PC-3 (cell line): Measurements from ENCODE around the gene TMPRSS7. TPM values are rescaled to one million over a fixed set of nuclear protein-coding genes. Genes with fewer than 3 reads are reported as not detected.

Source experiments
- ATAC-seq: fragments of 200-7000 bp; cut with Tn5 transposase; 2 replicates; pipeline ENCODE4 v1.9.1; 2020; ENCODE audit warnings: mild to moderate bottlenecking, moderate library complexity
- BruUV-seq: library from RNA; stranded (reverse); fragments of 400-500 nt; replicated peaks from 2 replicates; lab custom pipeline; 2021; lab: Mats Ljungman, UMichigan
- CTCF ChIA-PET: fragments of 300-600 bp; sonication (Branson Sonifier 250); formaldehyde crosslinking; loops from one replicate; lab custom pipeline; 2022; ENCODE audit warnings: antibody characterized with exemption; lab: Charles Lee
- POLR2A ChIA-PET: fragments of 300-600 bp; sonication (Branson Sonifier 250); formaldehyde crosslinking; loops from one replicate; lab custom pipeline; 2022; ENCODE audit warnings: antibody characterized with exemption; ENCODE audit not compliant: unreplicated experiment; lab: Charles Lee
- DNase-seq: peaks from one replicate; pipeline ENCODE4 v3.0.0-alpha.2; 2015
- H2AFZ ChIP-seq: fragments of 300-600 bp; sonication (generic); 2 replicates; pipeline ENCODE4 v1.6.0; 2016; ENCODE audit warnings: antibody characterized with exemption, low read length
- H3F3A ChIP-seq: fragments of 300-600 bp; sonication (generic); one replicate; pipeline ENCODE4 v1.6.0; 2017; ENCODE audit warnings: antibody characterized with exemption, low read length, control low read depth, mild to moderate bottlenecking; ENCODE audit not compliant: unreplicated experiment
- H3K27ac ChIP-seq: fragments of 300-600 bp; sonication (generic); 2 replicates; pipeline ENCODE4 v1.5.1; 2016; ENCODE audit warnings: mild to moderate bottlenecking, low read length
- H3K27me3 ChIP-seq: fragments of 300-600 bp; sonication (generic); 2 replicates; pipeline ENCODE4 v1.6.1; 2016; ENCODE audit warnings: low read length, mixed read lengths
- H3K36me3 ChIP-seq: fragments of 300-600 bp; sonication (generic); 2 replicates; pipeline ENCODE4 v1.6.1; 2016; ENCODE audit warnings: low read depth, mixed run types, low read length, mixed read lengths
- H3K4me1 ChIP-seq: fragments of 300-600 bp; sonication (generic); 2 replicates; pipeline ENCODE4 v1.5.1; 2016; ENCODE audit warnings: low read length; ENCODE audit not compliant: insufficient read depth
- H3K4me2 ChIP-seq: fragments of 300-600 bp; sonication (generic); 2 replicates; pipeline ENCODE4 v1.6.0; 2016; ENCODE audit warnings: low read length
- H3K4me3 ChIP-seq: fragments of 300-600 bp; sonication (generic); 2 replicates; pipeline ENCODE4 v1.5.1; 2016; ENCODE audit warnings: mild to moderate bottlenecking, low read length, mixed read lengths
- H3K79me2 ChIP-seq: fragments of 300-600 bp; sonication (generic); 2 replicates; pipeline ENCODE4 v1.6.1; 2017; ENCODE audit warnings: low read length, mixed read lengths
- H3K9ac ChIP-seq: fragments of 300-600 bp; sonication (generic); 2 replicates; pipeline ENCODE4 v1.6.0; 2016; ENCODE audit warnings: mild to moderate bottlenecking, low read length
- H3K9me2 ChIP-seq: fragments of 300-600 bp; sonication (generic); replicated peaks from 2 replicates; pipeline ENCODE4 v1.6.1; 2016; ENCODE audit warnings: mixed run types, low read length, mixed read lengths
- H3K9me3 ChIP-seq: fragments of 300-600 bp; sonication (generic); 2 replicates; pipeline ENCODE4 v1.6.1; 2016; ENCODE audit warnings: low read length, mixed read lengths
- H4K20me1 ChIP-seq: fragments of 300-600 bp; sonication (generic); 2 replicates; pipeline ENCODE4 v1.6.1; 2016; ENCODE audit warnings: low read length, mixed read lengths
- CTCF ChIP-seq: fragments of 300-600 bp; sonication (generic); conservative IDR thresholded peaks from 2 replicates; pipeline ENCODE4 v1.5.1; 2017; ENCODE audit warnings: antibody characterized with exemption, low read depth, mild to moderate bottlenecking, low read length
- EZH2 ChIP-seq: fragments of 300-600 bp; sonication (generic); IDR thresholded peaks from one replicate; pipeline ENCODE4 v1.6.1; 2017; ENCODE audit warnings: antibody characterized with exemption, mild to moderate bottlenecking, low read length; ENCODE audit not compliant: unreplicated experiment
- EZH2phosphoT487 ChIP-seq: fragments of 300-600 bp; sonication (generic); IDR thresholded peaks from 2 replicates; pipeline ENCODE4 v1.6.1; 2018; ENCODE audit warnings: mild to moderate bottlenecking, antibody characterized with exemption, low read length, borderline replicate concordance
- intact Hi-C: fragments of 100-400 bp; cut with micrococcal nuclease; formaldehyde crosslinking; loops from 2 replicates; pipeline ENCODE4 v1.9.0; 2023
- total RNA-seq: library from RNA; depleted of rRNA; stranded (reverse); fragments of >200 nt; gene quantifications from 2 replicates; pipeline ENCODE4 v1.2.3, GENCODE V29; 2014

TMPRSS7 gene
- total RNA-seq, 1 experiment from 2014 or later = 0.33 TPM

GRCh38 chr3:112086076-112086854 is 51.7 kb downstream of the TMPRSS7 start, which contains the start of gene C3orf52:
C3orf52 (plus strand) TSS chr3:112086389; CDS start chr3:112086408, 19 bp downstream.
- Histone ChIP-seq H4K20me1 (peaks cover 36% of the 10 kb centered on the region), H3K4me3 (peak within 1 kb of the TSS; percentile 94), H3K4me1 (peaks cover 44% of the 10 kb centered on the region), H3K27ac (peak within 1 kb of the TSS; percentile 93), H3K9ac (peak within 1 kb of the TSS; percentile 96), H3K4me2 (peak within 1 kb of the TSS; percentile 88), H2AFZ (peak within 1 kb of the TSS; percentile 97), H3K9me2 (no peaks in the 10 kb centered on the region), H3F3A (no peaks in the 10 kb centered on the region), H3K9me3 (no peaks in the 10 kb centered on the region), H3K36me3 (no peaks in the 10 kb centered on the region), H3K79me2 (peaks cover 46% of the 10 kb centered on the region), H3K27me3 (no peaks in the 10 kb centered on the region)
- CTCF ChIA-PET = interaction anchor here (0.7 to 0.9 kb wide), 2 partner anchors 25 to 97 kb away, joined by 3 read pairs; no protein-coding TSS in a partner anchor
- peak; percentile 88 for ATAC-seq
- BruUV-seq = TSS peak; percentile 41
- intact Hi-C loops = loop anchor here (1.0 to 5.0 kb wide), 3 partner anchors 11 to 99 kb away; no protein-coding TSS in a partner anchor
- peak; percentile 91 for DNase-seq
- TF ChIP-seq CTCF (no peak; the same call in 1 of the 2 replicates), EZH2 (no peak), EZH2phosphoT487 (no peak)
- POLR2A ChIA-PET = interaction anchor here (0.6 to 1.0 kb wide), 4 partner anchors 11 to 47 kb away, joined by 3 to 6 read pairs (median 3); no protein-coding TSS in a partner anchor

GRCh38 chr3:112086875-112087524 is 52.5 kb downstream of the TMPRSS7 start:
- peaks cover 53% of the 10 kb centered on the region for H3K79me2 ChIP-seq
- H3K4me3 ChIP-seq = peak overlapping the region; percentile 94
- peaks cover 39% of the 10 kb centered on the region for H4K20me1 ChIP-seq
- TF ChIP-seq CTCF (no peak), EZH2 (no peak), EZH2phosphoT487 (no peak)
- H3K36me3 ChIP-seq = no peaks in the 10 kb centered on the region
- peak; percentile 82 for DNase-seq
- no peaks in the 10 kb centered on the region for H3K9me2 ChIP-seq
- peak overlapping the region; percentile 93 for H3K27ac ChIP-seq
- POLR2A ChIA-PET = interaction anchor here (0.7 to 1.0 kb wide), 3 partner anchors 10 to 25 kb away, joined by 3 to 6 read pairs (median 5); no protein-coding TSS in a partner anchor
- H3K9me3 ChIP-seq = no peaks in the 10 kb centered on the region
- H3K4me2 ChIP-seq = peak overlapping the region; percentile 88
- BruUV-seq = no TSS peak
- H3F3A ChIP-seq = no peaks in the 10 kb centered on the region
- peaks cover 47% of the 10 kb centered on the region for H3K4me1 ChIP-seq
- no peaks in the 10 kb centered on the region for H3K27me3 ChIP-seq
- ATAC-seq = peak; percentile 45
- H2AFZ ChIP-seq = peak overlapping the region; percentile 97
- CTCF ChIA-PET = interaction anchor here (0.6 to 1.3 kb wide), 4 partner anchors 10 to 98 kb away, joined by 3 to 6 read pairs (median 4); no protein-coding TSS in a partner anchor
- peak overlapping the region; percentile 96 for H3K9ac ChIP-seq
- intact Hi-C loops = loop anchor here (1.0 to 5.0 kb wide), 3 partner anchors 12 to 100 kb away; no protein-coding TSS in a partner anchor
